OCI-LY3 (cell line): Measurements from ENCODE around the gene GYPB.
"Not testable (repeated sequence)": the region's sequence is repeated elsewhere in the genome, so short reads cannot be mapped to it uniquely, and the experiment has no call there.

Source experiments
- EZH2phosphoT487 ChIP-seq: fragments of 200-600 bp; shearing (Covaris generic); IDR thresholded peaks from 2 replicates; pipeline ENCODE4 v1.6.1; 2018; ENCODE audit warnings: antibody characterized with exemption, mixed run types, low read depth
- TF ChIP-seq, protein P1 (sequence below): fragments of 200-600, 300-600 bp; sonication (generic); IDR thresholded peaks from 2 replicates; pipeline ENCODE4 v1.5.1; 2014; ENCODE audit warnings: antibody characterized with exemption, low read length, low read depth

DNA sequence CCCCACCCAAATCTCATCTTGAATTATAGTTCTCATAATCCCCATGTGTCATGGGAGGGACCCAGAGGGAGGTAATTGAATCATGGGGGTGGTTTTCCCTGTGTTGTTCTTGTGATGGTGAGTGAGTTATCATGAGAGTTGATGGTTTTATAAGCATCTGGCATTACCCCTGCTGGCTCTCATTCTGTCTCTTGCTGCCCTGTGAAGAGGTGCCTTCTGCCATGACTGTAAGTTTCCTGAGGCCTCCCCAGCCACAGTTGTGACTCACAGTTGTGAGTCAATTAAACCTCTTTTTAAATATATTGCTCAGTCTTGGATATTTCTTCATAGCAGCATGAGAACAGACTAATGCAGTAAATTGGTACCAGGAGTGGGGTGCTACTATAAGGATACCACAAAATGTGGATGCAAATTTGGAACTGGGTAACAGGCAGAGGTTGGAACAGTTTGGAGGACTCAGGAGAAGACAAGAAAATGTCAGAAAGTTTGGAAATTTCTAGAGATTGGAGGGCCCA lies 67.7 kb downstream of the GYPB start:
- TF ChIP-seq, protein P1, sequence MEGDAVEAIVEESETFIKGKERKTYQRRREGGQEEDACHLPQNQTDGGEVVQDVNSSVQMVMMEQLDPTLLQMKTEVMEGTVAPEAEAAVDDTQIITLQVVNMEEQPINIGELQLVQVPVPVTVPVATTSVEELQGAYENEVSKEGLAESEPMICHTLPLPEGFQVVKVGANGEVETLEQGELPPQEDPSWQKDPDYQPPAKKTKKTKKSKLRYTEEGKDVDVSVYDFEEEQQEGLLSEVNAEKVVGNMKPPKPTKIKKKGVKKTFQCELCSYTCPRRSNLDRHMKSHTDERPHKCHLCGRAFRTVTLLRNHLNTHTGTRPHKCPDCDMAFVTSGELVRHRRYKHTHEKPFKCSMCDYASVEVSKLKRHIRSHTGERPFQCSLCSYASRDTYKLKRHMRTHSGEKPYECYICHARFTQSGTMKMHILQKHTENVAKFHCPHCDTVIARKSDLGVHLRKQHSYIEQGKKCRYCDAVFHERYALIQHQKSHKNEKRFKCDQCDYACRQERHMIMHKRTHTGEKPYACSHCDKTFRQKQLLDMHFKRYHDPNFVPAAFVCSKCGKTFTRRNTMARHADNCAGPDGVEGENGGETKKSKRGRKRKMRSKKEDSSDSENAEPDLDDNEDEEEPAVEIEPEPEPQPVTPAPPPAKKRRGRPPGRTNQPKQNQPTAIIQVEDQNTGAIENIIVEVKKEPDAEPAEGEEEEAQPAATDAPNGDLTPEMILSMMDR: not testable (repeated sequence)
- not testable (repeated sequence) for TF ChIP-seq EZH2phosphoT487
